Gastrocnemius medialis (tissue), 4 donors: ENCODE data around the gene IDUA. TPM values are rescaled to one million over a fixed set of nuclear protein-coding genes. Genes with fewer than 3 reads are reported as not detected.

Experiments
- ATAC-seq, 2 donors: fragments of 150-250 bp; one replicate each; pipeline ENCODE4 v1.9.1; 2016
- DNase-seq, 2 donors: peaks; one replicate each; pipeline ENCODE4 v3.0.0-alpha.2; 2019
- H3K27ac ChIP-seq, 4 donors: fragments of 200-600 bp; sonication (generic); 1 replicate in 1 of 4; 2 replicates in 3 of 4; pipeline ENCODE4 v1.5.1; 2016 to 2018; ENCODE audit warnings: mild to moderate bottlenecking in 2 of 4, moderate library complexity in 1 of 4
- H3K27me3 ChIP-seq, 3 donors: fragments of 200-600 bp; sonication (generic) in 2 of 3; 1 replicate in 1 of 3; 2 replicates in 2 of 3; pipeline versions ENCODE4 v1.5.1 to v1.6.0; 2016 to 2019; ENCODE audit warnings: mild to moderate bottlenecking in 1 of 3, moderate library complexity in 1 of 3
- H3K36me3 ChIP-seq, 2 donors: fragments of 200-600 bp; sonication (generic) in 1 of 2; one replicate each; pipeline ENCODE4 v1.5.1; 2017 to 2018
- H3K4me1 ChIP-seq, 2 donors: fragments of 200-600 bp; sonication (generic) in 1 of 2; one replicate each; pipeline ENCODE4 v1.5.1; 2016 to 2017; ENCODE audit warnings: mild to moderate bottlenecking in 2 of 2
- H3K4me3 ChIP-seq, 4 donors: fragments of 200-600 bp; sonication (generic) in 3 of 4; 1 replicate in 1 of 4; 2 replicates in 3 of 4; pipeline ENCODE4 v1.5.1; 2016 to 2019; ENCODE audit warnings: mild to moderate bottlenecking in 2 of 4
- H3K9me3 ChIP-seq, 3 donors: fragments of 200-600 bp; sonication (generic) in 2 of 3; 1 replicate in 1 of 3; 2 replicates in 2 of 3; pipeline ENCODE4 v1.5.1; 2016 to 2019
- POLR2A ChIP-seq, 2 donors: fragments of 450-650 bp; IDR thresholded peaks; one replicate each; pipeline ENCODE4 v1.6.1; 2017; ENCODE audit warnings: antibody characterized with exemption in 2 of 2, mild to moderate bottlenecking in 2 of 2, moderate library complexity in 2 of 2
- in situ Hi-C, 4 donors: fragments of 200-750 bp; cut with MboI; loops; one replicate each; pipeline versions ENCODE4 v1.15.0 to v1.8.0; 2017; ENCODE audit warnings: low sequenced_read_pairs in 4 of 4
- intact Hi-C: fragments of 100-400 bp; cut with DNase I; formaldehyde crosslinking; loops from one replicate; pipeline ENCODE4 v1.15.1; 2023; ENCODE audit warnings: low total_unique reads
- total RNA-seq, 4 donors: library from RNA; depleted of rRNA; stranded (reverse); fragments of >200 nt; gene quantifications; one replicate each; pipeline versions ENCODE4 v1.1.0 to v1.2.3, GENCODE V29; 2016
- TF ChIP-seq, protein P1 (sequence below), 5 experiments: fragments of 450-650 bp in 3 of 5; fragments of 200-600 bp in 2 of 5; sonication (generic) in 2 of 5; IDR thresholded peaks in 4 of 5; conservative IDR thresholded peaks in 1 of 5; 1 replicate in 4 of 5; 2 replicates in 1 of 5; pipeline ENCODE4 v1.5.1; 2016 to 2019; ENCODE audit warnings: antibody characterized with exemption in 5 of 5, mild to moderate bottlenecking in 3 of 5, moderate library complexity in 3 of 5

IDUA gene
- total RNA-seq, 4 donors from 2014 or later, result 0.12 to 10.8 (median 2.4) TPM

DNA sequence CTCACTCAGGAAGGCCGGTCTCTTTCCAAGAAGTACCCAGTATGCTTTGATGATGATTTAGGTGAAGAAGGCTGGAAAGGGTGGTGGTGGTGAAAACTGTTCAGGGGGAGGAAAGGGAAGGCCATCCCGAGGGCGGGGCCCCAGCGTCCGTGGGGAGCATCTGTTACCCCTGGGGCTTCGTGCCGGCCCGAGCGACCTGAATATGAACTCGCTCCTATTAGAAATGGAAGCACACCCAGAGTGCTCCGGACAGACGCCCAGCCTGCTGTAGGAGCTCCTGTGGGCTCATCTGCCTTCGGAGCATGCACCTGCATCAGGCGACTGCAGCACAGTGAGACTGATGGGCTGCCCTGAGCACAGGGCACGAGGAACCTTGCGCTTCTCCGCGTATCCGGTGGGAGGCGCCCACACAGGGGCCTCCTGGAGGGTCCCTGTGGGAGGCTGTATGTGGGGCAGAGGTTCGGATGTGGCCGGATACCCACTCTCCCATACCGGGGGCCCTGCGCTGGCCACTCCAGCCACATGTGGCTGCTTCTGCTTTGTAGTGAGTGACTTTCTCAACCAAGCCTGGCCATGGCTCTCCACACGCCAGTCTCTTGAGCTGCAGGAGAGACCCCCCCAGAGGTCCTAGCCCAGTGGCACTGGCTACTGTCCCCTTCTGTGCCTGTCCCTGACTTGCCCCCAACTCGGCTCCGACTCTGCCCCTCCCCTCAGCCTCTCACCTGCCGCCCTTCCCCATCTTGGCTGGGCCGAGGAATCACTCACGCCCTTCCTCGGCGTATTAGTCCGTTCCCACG is 61.3 kb downstream of the IDUA start:
- H3K27ac ChIP-seq, result no peak overlapping the region
- H3K4me3 ChIP-seq, result peak overlapping the region in 1 of 4 donors; percentile 30
- no peaks in the 10 kb centered on the region for H3K36me3 ChIP-seq
- intact Hi-C loops (no loop called here), in situ Hi-C loops (no loop called here)
- H3K4me1 ChIP-seq, result peaks cover 6 to 7% of the 10 kb centered on the region in 2 donors
- DNase-seq (peak in 1 of 2 donors; percentile 4), ATAC-seq (no peak)
- TF ChIP-seq, protein P1, sequence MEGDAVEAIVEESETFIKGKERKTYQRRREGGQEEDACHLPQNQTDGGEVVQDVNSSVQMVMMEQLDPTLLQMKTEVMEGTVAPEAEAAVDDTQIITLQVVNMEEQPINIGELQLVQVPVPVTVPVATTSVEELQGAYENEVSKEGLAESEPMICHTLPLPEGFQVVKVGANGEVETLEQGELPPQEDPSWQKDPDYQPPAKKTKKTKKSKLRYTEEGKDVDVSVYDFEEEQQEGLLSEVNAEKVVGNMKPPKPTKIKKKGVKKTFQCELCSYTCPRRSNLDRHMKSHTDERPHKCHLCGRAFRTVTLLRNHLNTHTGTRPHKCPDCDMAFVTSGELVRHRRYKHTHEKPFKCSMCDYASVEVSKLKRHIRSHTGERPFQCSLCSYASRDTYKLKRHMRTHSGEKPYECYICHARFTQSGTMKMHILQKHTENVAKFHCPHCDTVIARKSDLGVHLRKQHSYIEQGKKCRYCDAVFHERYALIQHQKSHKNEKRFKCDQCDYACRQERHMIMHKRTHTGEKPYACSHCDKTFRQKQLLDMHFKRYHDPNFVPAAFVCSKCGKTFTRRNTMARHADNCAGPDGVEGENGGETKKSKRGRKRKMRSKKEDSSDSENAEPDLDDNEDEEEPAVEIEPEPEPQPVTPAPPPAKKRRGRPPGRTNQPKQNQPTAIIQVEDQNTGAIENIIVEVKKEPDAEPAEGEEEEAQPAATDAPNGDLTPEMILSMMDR (IDR thresholded peaks at IDR 0.05 in 4 of 5, conservative IDR thresholded peaks at IDR 0.05 in 1 of 5), result no peak
- no peak for TF ChIP-seq POLR2A (IDR thresholded peaks at IDR 0.05)
- no peaks in the 10 kb centered on the region for H3K9me3 ChIP-seq
- peaks cover 66 to 93% (median 80%) of the 10 kb centered on the region in 3 donors for H3K27me3 ChIP-seq

DNA sequence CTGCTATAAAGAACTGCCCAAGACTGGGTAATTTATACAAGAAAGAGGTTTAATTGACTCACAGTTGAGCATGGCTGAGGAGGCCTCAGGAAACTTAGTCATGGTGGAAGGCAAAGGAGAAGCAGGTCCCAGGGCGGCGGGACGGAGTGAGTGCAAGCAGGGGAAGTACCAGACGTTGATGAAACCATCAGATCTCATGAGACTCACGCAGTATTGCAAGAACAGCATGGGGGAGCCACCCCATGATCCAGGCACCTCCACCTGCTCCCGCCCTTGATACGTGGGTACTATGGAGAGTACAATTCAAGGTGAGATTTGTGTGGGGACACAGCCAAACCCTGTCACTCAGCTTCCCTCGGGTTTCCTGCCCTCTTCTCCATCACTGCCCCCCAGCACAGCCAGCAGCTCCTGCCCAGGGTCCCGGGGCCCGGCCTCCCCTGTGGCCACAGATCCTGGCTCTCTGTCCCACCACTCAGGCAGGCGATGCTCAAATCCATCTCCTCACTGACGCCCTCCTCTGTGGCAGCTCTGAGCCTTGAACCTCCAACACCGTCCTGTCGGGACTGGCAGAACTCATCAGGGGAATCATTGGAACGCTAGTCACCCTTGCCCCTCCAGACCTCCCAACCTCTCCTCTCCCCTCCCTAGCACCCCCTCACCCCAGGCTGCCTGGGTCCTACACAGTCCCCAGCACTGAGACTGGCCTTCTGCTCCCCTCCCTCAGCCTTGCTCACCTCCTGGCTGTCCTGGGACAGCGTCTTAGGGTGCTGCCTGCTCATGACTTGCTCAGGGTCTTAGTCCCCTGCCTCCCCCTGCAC is 62.1 kb downstream of the IDUA start:
- no peak for ATAC-seq
- H3K27me3 ChIP-seq, result peaks cover 61 to 85% (median 80%) of the 10 kb centered on the region in 3 donors
- DNase-seq, result peak in 1 of 2 donors; percentile 5
- H3K27ac ChIP-seq, result no peak overlapping the region
- in situ Hi-C loops (no loop called here), intact Hi-C loops (no loop called here)
- TF ChIP-seq POLR2A (IDR thresholded peaks at IDR 0.05), result no peak
- TF ChIP-seq, protein P1 (IDR thresholded peaks at IDR 0.05 in 4 of 5, conservative IDR thresholded peaks at IDR 0.05 in 1 of 5), result no peak
- H3K4me1 ChIP-seq, result peaks cover 10 to 11% of the 10 kb centered on the region in 2 donors
- no peak overlapping the region for H3K4me3 ChIP-seq
- no peaks in the 10 kb centered on the region for H3K36me3 ChIP-seq
- no peaks in the 10 kb centered on the region for H3K9me3 ChIP-seq

DNA sequence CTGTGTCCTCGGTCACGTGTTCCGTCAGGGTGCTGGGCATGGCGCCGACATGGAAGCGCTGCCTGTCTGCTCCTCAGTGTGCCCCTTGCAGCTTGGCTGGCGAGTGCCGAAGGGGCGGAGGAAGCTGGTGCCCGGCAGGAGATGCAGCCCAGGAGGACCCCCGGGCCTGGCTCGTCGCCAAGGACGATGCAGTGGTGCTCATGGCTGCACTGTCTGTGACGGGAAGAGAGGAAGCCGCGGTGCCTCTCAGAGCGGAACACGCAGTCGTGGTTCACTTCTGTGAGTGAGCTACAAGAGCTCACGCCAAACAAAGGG is 62.7 kb downstream of the IDUA start:
- Histone ChIP-seq H3K27ac (no peak overlapping the region), H3K27me3 (peaks cover 55 to 79% (median 75%) of the 10 kb centered on the region in 3 donors), H3K9me3 (no peaks in the 10 kb centered on the region), H3K4me1 (peaks cover 9 to 11% of the 10 kb centered on the region in 2 donors), H3K36me3 (no peaks in the 10 kb centered on the region), H3K4me3 (no peak overlapping the region)
- ATAC-seq, result no peak
- in situ Hi-C loops (no loop called here), intact Hi-C loops (no loop called here)
- peak in 1 of 2 donors; percentile 11 for DNase-seq
- no peak for TF ChIP-seq POLR2A (IDR thresholded peaks at IDR 0.05)
- TF ChIP-seq, protein P1 (IDR thresholded peaks at IDR 0.05 in 4 of 5, conservative IDR thresholded peaks at IDR 0.05 in 1 of 5), result no peak

DNA sequence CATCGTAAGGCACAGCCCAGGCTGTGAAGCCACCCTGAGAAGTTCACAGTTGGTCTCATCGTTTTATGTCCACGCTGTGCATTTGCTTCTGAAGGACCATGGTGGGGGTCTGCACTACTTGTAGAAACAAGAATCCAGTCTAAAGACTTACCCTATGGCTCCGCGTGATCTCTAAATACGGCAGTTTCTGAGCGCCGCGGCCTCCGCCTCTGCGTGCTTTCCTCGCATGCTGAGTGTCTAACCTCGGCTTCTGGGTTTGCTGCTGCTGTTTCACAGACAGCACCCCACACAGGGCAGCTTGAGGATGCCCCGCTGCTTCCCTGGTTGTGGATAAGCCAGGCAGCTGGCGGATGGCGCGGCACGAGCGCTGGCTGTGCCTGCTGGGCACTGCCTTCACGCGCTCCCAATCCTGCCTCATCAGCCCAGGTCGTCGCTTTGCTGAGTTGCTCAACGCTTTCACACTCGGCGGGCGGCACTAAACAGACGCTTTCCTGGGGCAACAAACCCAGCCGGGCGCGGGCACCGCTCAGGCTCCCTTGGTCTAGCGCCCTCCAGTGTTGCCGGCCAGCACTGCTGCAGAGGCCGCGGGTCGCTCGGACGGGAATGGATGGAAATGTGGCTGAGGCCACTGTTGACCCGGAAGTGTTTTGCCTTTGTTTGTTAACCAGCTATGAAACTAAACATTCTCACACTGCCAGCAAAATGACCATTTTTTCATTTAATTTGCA is 63.8 kb downstream of the IDUA start:
- in situ Hi-C loops, result no loop called here
- no peak for TF ChIP-seq POLR2A (IDR thresholded peaks at IDR 0.05)
- TF ChIP-seq, protein P1 (IDR thresholded peaks at IDR 0.05 in 4 of 5, conservative IDR thresholded peaks at IDR 0.05 in 1 of 5), result no peak
- peak in 1 of 2 donors; percentile 7 for DNase-seq
- Histone ChIP-seq H3K27ac (no peak overlapping the region), H3K36me3 (no peaks in the 10 kb centered on the region), H3K4me3 (no peak overlapping the region), H3K27me3 (peaks cover 47 to 76% (median 71%) of the 10 kb centered on the region in 3 donors), H3K4me1 (peaks cover 9 to 11% of the 10 kb centered on the region in 2 donors), H3K9me3 (no peaks in the 10 kb centered on the region)
- ATAC-seq, result no peak
- intact Hi-C loops, result no loop called here
